HG03457 (cell line): Measurements from ENCODE around the gene ZBTB8OS.
"Not testable (repeated sequence)": the region's sequence is repeated elsewhere in the genome, so short reads cannot be mapped to it uniquely, and the experiment has no call there.

Experiments
- ATAC-seq: cut with Tn5 transposase; IDR thresholded peaks from one replicate; pipeline ENCODE4 v1.9.1; 2021; ENCODE audit warnings: moderate number of reproducible peaks; ENCODE audit not compliant: unreplicated experiment

Gene ZBTB8OS

GRCh38 chr1:32650248-32650751 is at the start of gene ZBTB8OS:
ZBTB8OS (minus strand) TSS chr1:32650550; CDS start chr1:32650529, 21 bp downstream.
- ATAC-seq, result peak; percentile 39

DNA sequence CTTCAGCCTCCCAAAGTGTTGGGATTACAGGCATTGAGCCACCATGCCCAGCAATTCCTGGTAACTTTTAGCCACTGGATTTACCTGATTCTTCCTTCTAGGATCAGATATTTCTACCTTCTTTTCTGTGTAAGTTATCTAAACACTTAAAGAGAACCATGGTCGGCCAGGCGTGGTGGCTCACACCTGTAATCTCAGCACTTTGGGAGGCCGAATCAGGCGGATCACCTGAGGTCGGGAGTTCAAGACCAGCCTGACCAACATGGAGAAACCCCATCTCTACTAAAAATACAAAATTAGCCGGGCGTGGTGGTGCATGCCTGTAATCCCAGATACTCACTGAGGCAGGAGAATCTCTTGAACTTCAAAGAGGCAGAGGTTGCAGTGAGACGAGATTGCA is 46.6 kb upstream of the ZBTB8OS start:
- ATAC-seq, result not testable (repeated sequence)

DNA sequence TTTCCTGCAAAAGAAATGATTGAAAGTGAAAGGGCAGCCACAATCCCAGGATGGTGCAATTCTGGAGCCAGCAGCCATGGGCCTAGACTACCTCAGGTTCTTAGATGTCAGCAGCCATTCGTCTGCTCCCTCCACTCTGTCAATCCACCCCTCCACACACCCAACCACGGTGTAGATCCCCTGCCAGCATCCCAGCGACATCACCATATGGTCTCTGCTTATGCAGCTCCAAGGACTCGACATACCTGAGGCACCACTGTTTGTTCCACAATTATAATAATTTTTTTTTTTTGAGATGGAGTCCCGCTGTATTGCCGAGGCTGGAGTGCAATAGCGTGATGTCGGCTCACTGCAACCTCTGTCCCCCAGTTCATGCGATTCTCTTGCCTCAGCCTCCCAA is 45.7 kb upstream of the ZBTB8OS start:
- ATAC-seq, result no peak

- no peak for ATAC-seq
These were observed 45.0 kb upstream of the ZBTB8OS start for GRCh38 chr1:32695098-32695904.

GRCh38 chr1:32693455-32694174 is 43.3 kb upstream of the ZBTB8OS start:
- no peak for ATAC-seq

GRCh38 chr1:32686387-32686786 is 36.0 kb upstream of the ZBTB8OS start:
- no peak for ATAC-seq

- ATAC-seq, result no peak
These were observed 35.1 kb upstream of the ZBTB8OS start for GRCh38 chr1:32685498-32685897.

GRCh38 chr1:32684167-32684811 is 33.9 kb upstream of the ZBTB8OS start:
- no peak for ATAC-seq

DNA sequence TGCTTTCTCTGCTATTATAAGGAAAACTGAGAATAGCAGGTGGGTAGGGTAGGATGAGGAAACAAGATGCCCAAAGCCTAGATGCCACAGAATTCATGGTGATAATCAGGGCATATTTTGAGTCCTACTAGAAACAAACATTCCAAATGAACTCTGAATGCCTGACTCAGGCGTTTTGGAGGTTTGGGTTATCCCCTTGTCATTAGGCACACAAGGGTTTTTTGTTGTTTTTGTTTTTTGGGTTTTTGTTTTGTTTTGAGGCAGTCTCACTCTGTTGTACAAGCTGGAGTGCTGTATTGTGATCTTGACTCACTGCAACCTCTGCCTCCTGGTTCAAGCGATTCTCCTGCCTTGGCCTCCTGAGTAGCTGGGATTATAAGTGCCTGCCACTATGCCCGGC is 33.0 kb upstream of the ZBTB8OS start:
- no peak for ATAC-seq

GRCh38 chr1:32681999-32682398 is 31.6 kb upstream of the ZBTB8OS start:
- ATAC-seq, result no peak

- no peak for ATAC-seq
These were observed 31.2 kb upstream of the ZBTB8OS start for GRCh38 chr1:32681509-32681908.

DNA sequence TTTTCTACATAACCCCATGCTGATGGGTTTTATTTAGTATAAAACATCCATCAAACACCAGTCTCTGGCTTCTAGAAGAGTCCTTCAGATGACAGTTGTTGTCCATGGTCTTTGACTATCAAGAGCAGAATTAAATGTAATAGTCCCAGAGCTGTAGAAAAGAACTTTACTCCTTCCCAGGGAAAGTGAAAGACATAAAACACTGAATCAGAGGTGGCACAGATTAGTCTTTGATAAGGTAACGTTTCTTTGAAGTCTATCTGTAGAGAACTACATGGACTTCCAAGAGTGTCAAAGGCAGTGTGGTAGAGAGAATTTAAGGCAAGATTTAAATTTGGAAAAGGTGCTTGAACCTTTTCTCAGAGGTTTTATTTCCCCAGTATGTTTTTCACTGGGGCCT is 30.3 kb upstream of the ZBTB8OS start:
- no peak for ATAC-seq

GRCh38 chr1:32679993-32680392 is 29.6 kb upstream of the ZBTB8OS start:
- ATAC-seq, result not testable (repeated sequence)

GRCh38 chr1:32676945-32677344 is 26.6 kb upstream of the ZBTB8OS start:
- ATAC-seq, result no peak

DNA sequence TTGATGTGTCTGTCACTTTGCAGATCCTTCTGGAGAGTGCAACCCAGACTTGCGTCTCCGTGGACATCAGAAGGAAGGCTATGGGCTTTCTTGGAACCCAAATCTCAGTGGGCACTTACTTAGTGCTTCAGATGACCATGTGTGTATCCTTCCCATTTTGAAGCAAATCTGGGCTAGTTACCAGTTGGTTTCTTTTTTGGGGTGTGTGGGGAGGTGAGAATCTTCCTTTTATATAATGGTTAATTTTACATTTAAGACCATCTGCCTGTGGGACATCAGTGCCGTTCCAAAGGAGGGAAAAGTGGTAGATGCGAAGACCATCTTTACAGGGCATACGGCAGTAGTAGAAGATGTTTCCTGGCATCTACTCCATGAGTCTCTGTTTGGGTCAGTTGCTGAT is 18.4 kb upstream of the ZBTB8OS start:
- not testable (repeated sequence) for ATAC-seq

DNA sequence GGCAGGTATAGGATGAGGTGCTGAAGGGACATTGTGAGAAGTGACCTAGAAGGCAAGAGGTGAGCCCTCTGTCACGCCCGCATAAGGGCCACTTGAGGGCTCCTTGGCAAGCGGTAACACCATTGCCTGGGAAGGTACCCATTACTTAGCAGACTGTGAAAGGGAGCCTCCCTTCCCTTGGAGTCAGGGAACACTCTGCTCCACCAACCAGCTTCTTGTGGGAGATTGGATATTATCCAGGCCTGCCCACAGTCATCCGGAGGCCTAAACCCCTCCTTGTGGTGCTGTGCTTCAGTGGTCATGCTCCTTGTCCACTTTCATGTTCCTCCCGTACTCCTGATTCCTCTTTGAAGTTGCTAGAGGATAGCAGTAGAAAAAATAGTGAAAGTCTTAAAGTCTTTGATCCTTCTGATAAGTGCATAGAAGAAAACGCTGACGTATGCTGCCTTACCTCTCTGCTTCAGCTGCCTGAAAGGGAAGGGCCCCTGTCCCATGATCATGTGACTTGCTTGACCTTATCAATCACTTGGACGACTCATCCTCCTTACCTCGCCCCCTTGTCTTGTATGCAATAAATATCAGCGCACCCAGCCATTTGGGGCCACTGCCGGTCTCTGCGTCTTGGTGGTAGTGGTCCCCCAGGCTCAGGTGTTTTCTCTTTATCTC is 16.7 kb upstream of the ZBTB8OS start:
- ATAC-seq, result no peak

- no peak for ATAC-seq
These were observed 15.6 kb upstream of the ZBTB8OS start for GRCh38 chr1:32665915-32666314.

DNA sequence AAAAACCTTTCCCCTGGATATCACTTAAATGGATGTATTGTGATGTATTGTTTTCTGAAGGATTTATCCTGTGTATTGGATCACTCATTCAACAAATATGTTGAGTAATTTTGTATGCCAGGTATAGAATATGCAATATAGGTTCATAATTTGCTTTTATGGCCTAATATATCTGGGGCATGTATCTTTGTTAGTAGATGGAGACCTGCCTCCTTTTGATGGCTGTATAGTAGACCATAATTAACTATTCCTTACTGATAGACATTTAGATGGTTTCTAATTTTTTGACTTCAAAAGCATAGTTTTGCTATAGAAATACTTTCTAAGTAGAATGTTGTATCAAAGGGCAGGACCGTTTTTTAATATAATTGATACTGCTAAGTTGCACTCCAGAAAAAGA is 9.2 kb upstream of the ZBTB8OS start:
- no peak for ATAC-seq

DNA sequence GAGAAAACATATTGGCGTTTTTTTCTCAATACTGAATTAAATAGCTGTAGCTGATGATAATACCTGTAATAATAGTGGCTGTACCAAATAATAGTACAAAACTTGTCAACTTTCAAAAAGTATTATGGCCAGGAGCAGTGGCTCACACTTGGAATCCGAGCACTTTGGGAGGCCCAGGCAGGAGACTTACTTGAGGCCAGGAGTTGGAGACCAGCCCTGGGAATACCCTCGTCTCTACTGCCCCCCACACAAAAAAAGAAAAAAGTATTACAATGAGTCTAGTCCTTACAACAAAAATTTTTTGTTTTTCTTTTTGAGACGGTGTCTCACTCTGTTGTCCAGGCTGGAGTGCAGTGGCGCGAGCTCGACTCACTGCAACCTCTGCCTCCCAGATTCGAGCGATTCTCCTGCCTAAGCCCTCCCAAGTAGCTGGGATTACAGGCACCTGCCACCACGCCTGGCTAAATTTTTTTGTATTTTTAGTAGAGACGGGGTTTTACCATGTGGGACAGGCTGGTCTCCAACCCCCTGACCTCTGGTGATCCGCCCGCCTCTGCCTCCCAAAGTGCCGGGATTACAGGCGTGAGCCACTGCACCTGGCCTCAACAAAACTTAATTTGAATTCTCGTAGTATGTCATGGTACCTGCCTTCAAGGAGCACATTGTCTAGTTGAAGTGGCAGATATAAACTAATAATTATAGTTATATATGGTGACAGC is 2.1 kb upstream of the ZBTB8OS start:
- no peak for ATAC-seq

- peak; percentile 14 for ATAC-seq
These were observed 1.2 kb upstream of the ZBTB8OS start for GRCh38 chr1:32651461-32652073.
